Activated CD8-positive, alpha-beta memory T cell treated with anti-CD3 and anti-CD28 coated beads for 1 hour (primary cell): ENCODE results near the gene NAGLU.

ENCODE experiments used
- DNase-seq, 2 donors: peaks; one replicate each; pipeline ENCODE4 v3.0.0-alpha.2; 2020; ENCODE audit warnings: low read depth in 1 of 2; ENCODE audit errors: extremely low read depth in 1 of 2

The NAGLU gene

DNA sequence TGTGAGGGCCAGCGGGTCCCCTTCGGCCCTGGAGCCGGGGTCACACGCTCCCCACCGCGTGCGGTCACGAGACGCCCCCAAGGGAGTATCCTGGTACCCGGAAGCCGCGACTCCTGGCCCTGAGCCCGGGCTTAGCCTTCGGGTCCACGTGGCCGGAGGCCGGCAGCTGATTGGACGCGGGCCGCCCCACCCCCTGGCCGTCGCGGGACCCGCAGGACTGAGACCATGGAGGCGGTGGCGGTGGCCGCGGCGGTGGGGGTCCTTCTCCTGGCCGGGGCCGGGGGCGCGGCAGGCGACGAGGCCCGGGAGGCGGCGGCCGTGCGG lies at the start of gene NAGLU:
Gene NAGLU (plus strand): TSS at position 194 of the 324 bp plus-strand sequence. CDS start 32 bp downstream, at position 226.
- peak; percentile 33 to 72 for DNase-seq

DNA sequence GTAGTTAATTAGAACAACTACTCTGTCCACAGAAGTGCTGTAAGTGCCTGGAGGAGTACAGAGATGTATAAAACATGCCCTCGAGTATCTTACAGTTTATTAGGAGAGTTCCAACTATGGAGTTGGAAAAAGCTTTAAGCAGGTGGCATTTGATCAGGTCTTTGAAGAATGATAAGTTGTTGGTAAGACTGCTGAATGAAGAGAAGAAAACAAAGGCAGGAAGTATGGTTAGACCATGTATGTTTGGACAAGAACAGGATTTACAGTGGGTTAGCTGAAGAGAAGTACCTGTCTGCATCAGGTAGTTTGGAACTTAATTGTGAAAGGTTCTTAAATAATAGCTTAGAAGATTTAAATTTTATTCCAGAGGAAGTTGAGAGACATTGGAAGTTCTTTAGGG lies 48.0 kb upstream of the NAGLU start:
- no peak for DNase-seq

DNA sequence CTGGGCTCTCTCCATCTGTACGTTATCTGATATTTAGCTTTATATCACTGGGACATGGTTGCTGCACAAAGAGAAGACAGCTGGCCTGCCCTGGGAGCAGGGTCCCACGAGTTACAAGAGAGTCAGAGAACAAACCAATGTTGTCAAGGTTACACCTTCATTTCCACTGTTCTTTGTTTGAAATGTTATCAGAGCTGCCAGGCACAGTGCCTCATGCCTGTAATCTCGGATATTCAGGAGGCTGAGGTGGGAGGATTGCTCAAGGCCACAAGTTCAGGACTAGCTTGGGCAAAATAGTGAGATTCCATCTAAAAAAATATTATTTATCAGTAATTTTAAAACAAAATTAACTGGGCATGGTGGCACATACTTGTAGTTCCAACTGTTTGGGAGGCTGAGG lies 42.7 kb upstream of the NAGLU start:
- DNase-seq: no peak

DNA sequence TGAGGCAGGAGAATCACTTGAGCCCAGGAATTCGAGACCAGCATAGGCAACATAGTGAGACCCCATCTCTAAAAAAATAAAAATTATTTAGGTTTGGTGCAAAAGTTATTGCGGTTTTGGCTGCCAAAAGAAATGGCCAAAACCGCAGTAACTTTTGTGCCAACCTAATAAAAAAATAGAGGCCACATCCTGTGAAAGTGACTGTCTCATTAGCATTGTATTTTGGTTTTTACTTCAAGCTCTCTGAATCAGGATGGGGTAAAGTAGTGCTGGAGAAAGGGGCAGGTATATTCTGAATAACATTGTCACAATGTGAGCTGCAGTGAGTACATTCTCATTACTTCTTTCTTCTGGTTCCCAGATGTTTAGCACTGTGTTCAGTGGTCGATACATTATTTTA lies 41.4 kb upstream of the NAGLU start:
- no peak for DNase-seq

DNA sequence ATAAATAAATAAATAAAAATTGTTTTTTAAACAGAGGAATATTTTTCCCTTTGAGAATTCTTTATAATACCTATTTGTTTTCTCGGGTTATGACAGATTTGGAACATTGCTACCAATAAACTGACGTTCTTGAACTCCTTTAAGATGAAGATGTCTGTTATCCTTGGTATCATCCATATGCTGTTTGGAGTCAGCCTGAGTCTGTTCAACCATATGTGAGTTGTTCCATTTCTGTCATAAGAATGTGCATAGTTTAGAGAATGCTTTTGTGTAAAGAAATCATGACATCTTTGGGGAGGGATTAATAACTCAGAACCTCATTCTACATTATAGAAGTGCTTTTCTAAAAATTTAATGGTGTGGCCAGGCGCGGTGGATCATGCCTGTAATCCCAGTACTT lies 37.2 kb upstream of the NAGLU start:
- no peak for DNase-seq

DNA sequence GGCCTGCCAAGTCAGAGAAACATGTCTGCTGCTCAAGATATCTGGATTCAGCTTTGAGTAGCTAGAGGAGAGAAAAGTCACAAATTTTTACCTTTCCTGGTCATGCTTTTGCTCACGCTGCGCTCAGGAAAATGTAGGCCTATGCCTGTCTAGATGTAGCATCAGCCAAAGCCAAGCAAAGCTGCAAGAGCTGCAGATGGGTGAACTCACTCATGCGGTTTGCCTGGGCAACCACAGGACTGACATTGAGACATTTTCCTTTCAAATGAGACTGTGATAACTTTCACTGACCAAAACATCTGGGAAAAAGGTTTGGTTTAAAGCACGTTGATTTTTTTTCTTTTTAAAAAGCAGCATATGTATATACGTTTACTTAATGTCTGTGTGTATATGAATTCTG lies 34.0 kb upstream of the NAGLU start:
- no peak for DNase-seq

DNA sequence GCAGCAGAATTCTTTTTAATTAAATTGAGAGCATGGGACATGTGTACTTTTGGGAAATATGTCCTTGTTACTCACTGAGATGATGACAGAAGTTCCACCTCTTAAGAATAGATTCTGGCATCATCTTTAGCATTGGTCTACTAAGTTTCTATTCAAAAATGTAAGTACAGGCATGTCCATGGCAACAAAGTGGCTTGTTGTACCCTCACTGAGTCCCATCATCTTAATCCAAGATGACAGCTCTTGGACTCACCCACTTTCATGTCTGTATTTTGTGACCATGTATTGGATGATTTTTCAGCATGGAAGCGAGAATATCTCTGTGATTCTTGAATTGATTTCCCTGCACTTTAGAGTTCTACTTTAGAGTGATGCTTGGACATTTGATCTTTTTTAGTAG lies 33.1 kb upstream of the NAGLU start:
- no peak for DNase-seq

DNA sequence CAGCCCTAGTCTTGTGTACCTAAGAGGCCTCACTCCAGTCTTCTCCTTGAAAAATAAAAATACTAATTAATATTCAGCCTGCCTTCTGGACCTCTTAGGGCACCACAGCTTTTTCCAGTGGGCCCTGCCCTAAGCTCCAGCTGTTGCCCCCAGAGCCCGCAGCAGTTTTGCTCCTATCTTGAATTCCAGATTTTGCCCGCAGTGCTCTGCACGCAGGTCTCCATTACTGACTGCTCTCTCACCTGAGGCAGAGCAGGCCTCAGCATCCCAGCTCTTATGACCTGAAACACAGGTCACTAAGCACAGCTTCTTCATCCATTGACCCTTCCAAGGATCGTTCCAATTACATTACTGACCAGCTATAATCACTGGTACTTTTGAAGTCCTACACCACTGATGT lies 28.4 kb upstream of the NAGLU start:
- no peak for DNase-seq

DNA sequence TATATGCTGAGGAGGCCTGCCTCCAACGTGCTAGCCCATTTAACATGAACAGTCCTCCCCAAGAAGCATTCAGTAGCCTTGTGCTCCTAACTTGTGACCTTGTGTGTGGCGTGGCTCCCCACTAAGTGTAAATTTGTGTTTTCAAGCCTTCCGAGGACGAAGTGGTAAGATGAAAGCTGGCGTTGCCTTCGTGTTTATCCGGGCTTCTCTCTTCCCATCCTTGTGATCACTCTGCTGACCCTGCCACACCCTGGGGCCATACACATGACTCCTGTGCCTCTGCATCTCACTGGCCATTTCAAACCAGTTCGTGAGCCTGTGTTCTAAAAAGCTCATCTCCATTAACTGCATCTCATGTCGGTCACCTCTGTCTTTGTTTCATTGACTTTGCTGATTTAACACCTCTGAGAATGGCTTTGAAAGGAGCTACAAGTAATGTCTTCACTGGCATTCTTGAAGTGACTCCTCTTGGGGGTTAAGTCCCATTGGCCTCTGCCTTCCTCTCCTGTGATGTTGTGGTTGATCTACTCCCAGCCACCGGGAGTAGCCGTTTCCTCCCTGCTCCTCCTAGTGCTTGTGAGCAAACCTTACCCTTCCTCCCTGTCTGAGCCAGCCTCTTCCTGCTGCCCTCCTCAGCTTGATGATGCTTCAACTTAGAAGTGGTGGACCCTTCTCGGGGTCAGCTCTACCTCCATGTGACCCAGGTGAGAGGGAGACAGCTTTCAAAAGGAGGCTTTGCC lies 27.4 kb upstream of the NAGLU start:
- no peak for DNase-seq

DNA sequence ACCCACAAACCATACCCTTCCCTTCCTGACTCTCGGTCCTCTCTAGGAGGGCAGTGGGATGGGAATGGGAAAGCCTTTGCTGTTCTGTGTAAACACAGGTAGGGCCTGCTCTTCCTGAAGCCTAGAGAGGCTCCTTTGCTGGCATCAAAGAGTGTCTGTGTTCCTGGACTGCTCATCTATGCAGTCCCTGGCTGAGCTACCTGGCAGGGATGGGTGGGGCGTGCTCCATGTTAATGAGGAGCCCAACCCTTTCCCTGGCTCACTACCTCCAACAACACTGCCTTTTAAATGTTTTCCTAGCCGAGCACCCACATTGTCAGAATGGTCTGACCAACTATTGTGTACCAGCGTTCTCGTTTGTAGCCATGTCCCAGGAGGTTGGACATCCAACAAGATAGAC lies 26.6 kb upstream of the NAGLU start:
- no peak for DNase-seq

DNA sequence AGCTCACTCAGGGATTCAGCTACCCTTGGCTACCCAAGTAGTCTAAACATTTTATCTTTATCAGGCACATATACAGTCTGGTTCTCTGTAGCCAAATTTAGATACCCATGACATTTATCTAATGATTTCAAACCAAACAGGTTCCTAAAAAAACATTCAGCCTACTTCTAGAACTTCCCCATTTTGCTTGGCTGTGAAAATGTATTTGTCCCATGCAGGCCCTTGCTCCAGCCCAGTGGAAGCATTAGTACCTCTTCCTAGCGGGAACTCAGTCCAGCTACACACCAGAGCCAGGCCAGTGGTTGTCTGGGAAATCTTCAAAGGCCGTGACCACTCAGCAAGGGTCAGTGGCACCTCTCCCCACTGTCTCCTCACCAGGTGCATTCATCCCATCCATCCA lies 26.2 kb upstream of the NAGLU start:
- no peak for DNase-seq

DNA sequence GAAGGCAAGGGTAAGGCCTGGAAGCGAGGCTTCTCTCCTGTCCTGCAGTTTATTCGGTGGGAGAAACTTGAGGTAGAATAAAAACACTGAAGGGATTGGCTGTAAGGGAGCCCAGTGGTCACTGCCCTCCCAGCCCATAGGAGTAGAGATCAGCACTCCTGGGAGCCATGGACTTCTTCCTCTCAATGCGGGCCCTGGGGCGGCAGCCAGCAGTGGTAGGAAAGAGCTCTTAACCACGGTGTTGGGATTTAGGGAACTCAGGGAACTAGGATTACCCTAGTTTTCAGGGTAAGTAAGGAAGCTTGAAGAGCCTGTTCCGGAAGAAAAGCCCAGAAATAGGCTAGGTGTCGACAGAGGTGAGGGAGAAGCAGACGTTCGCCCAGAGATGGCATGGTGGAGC lies 23.8 kb upstream of the NAGLU start:
- DNase-seq: no peak

DNA sequence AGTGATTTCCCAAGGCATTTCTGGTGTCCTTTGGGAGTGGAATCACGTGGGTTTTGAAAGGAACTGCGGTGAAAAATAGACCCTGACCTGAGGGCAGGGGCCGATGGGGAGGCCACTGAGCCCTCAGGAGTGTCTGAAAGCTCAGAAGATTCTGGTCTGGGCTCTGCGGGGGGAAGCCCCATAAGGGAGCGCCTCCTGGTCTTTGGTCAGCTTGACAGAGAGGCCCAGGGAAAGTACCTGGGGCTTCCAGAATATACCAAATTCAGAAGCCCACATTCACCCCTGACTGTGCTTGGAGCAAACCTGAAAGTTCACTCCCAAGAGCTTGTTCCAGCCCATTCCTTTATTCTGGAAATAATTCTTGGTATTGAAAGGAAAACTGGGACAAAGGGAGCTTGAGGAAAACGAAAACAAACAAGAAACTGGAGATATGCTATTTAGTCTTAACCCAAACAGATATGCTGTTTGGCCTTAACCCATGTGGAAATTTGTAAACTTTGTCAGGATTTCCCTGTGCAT lies 23.2 kb upstream of the NAGLU start:
- no peak for DNase-seq

DNA sequence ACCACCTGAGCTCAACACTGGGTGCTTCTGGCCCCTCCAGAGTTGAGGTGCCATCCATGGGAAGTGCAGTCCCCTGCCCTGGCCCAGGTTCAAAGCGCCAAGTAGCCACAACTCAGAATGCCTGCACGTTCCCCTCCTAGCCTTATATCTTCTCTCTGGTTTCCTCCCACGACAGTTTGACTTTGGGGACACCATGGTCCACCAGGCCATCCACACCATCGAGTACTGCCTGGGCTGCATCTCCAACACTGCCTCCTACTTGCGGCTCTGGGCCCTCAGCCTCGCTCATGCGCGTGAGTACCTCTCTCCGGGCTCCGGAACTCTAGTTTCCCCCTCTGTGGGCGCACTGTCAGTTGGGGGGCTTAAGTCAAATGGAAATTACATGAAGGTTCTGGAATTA lies 22.4 kb upstream of the NAGLU start:
- no peak for DNase-seq

DNA sequence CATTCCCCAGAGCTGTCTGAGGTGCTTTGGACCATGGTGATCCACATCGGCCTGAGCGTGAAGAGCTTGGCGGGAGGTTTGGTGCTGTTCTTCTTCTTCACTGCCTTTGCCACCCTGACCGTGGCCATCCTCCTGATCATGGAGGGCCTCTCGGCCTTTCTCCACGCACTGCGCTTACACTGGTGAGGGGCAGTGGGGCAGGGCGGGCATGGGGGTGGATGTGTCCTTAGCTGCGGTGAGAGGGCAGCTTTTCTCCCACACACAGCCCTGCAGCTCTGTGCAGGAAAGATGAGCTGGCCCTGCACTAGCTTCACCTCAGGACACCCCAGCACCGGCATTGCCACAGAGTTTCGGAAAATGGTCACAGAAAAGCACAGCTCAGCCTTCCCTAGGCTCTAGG lies 21.8 kb upstream of the NAGLU start:
- DNase-seq: no peak

DNA sequence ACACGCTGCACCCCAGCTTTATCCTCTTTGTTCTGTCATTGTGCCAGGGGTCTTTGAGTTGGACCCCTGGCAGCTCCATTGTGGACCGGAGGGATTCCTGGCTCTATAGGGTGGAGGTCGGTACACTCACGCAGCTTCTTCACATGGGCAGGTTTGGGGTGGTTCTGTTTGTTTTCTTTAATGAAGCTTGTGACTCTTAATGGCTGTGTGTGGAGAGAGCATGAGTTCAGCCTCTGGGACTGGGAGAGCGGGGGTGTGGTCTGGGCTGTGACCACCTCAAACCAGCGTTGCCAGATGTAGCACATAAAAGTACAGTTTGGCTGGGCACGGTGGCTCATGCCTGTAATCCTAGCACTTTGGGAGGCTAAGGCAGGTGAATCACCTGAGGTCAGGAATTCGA lies 21.2 kb upstream of the NAGLU start:
- no peak for DNase-seq

DNA sequence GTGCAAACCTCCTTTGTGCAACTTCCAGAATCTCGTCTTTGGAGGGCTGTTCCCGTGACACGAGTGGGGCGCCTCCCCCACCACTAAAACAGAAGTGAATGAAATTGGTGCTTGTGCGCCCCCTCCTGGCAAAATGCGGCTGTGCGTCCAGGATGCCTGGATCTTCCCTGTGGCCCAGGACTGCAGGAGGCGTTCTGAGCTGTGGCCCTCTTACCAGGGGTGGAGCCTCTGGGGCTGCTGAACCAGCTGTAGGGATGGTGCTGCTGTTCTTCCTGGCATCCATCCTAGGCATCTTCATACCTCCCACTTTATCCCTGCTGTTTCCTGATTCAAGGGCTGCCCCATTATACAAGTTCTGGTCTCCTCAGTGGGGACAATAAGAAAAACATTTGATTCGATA lies 18.5 kb upstream of the NAGLU start:
- DNase-seq: peak; percentile 57 to 70

DNA sequence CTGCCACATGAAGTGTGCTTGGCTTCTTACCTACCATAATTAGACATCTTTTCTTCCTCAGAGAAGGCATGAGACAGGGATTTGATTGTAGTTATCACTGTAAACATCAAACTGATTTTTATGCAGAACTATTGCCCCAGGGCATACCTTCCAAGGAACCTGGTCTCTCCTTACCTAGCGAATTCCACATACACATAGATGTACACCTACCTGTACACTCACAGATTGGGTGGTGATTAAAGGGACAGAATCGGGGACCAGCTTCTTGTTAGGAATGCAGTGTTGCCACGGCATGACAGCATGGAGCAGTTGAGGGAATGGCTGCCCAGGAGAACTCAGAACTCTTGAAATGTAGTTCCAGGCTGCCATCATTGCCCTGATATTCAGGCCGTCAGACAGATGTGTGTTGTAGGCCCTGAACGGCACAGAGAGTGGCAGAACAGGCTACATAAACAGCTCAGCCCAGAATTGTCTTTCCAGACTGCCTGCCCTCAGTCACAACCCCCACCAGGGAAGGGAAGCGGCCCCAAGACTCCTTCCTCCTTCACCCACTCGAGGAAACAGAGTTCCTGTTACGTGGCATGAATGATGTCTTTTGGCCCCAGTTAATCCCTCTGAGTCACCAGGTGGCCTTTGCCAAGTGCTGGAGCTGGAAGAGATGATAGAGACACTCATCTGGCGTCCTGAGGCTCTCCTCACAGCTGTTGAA lies 17.8 kb upstream of the NAGLU start:
- no peak for DNase-seq

DNA sequence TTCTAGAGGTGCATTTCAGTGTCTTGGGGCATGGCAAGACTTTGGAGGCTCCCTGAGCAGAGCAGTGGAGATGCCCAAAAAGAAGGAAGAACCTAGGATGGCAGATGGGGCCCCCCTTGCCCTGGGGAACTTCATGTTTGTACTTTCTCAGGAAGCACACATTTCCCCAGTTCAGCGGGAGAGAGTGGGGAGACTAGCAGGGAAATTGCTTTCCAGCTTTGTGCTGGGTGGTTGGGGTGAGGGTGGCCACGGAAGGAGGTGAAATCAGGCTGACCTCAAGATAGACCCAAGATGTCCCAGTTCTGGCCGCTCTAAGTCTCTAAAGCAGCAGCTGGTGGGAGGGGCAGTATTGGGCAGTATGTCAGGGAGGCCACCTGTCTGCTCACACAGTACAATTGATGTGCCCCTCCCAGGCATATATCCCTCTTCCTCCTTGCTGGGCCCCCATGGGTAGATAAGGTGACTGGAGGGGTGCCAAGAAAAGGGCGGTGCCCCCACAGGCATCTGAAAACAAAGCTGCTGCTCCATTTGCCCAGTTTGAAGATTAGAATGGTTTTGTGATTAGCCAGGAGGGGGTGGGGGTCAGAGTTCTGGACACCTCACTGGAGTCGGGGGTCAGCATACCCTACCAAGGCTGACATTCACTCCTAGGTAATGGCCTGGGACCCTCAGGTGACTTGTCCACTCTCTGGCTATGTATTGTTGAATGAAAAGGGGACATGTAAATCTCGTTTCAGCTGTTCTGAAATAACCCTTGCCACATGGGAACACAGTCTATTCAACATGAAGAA lies 17.1 kb upstream of the NAGLU start:
- DNase-seq: no peak

DNA sequence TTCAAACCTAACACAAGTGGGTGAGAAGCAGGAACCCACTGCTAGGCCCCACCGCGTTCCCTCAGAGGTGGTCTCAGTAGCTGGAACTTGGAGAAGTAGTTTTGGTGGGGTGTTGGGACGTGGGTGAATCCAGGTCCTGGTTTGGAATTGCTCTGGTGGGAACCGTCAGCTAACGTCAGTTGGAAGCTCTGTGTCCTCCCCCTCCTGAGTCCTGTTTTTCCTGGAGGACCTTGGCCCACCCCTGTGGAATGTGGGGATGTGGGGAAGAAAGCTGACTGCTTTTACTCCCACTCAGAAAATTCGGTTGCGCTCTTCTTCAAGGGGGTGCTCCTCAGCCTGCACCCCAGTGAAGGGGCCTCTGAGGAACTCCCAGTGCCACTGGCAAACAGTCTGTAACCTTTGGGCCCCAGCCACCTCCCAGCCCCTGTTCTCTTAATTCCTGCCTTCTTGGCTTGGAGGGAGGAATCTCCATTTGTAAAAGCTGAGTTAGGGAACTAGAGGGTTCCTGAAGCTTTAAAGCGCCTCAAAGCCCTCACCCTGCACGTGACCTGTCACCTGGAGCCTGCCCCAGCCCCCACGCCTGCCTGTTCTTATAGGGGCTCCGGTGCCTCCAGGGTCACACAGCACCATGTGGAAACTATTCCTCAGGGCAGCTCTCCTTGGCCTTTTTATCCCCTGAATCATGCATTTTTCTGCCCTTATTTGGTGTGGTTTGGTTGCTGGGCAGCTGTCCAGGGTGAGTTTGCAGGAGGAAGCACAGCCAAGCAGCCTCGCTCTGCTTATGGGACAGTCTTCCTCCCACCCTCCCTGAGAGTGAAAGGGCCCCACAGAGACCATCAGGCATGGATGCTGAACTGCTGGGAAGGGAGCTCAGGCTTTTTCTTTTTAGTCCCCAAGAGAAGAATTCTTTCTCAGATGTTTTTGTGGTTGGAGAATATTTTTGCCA lies 16.2 kb upstream of the NAGLU start:
- no peak for DNase-seq

DNA sequence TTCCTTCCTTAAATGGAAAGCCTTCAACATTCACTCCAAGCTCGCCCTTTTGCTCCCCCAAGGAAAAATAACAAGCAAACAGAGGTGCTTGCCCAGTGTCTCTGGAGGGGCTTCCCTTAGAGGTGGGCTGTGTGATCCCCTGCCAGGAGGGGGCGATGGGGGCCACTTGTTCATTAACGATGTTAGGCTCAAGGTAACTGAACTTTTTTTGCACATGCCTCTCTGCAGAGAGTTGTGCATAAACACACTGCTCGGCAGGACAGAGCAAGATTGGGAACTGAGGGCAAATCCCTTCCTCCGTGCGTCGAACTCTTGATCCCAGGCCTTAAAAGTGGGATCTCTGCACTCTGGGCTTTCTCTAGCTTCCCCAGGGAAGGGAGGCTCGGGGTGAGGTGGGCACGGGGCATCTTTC lies 15.5 kb upstream of the NAGLU start:
- peak in 1 of 2 donors; percentile 18 for DNase-seq
